ENCODE measurements around the gene NDUFA7.
"Not testable (repeated sequence)": the region's sequence is repeated elsewhere in the genome, so short reads cannot be mapped to it uniquely, and the experiment has no call there.

NDUFA7 gene

DNA sequence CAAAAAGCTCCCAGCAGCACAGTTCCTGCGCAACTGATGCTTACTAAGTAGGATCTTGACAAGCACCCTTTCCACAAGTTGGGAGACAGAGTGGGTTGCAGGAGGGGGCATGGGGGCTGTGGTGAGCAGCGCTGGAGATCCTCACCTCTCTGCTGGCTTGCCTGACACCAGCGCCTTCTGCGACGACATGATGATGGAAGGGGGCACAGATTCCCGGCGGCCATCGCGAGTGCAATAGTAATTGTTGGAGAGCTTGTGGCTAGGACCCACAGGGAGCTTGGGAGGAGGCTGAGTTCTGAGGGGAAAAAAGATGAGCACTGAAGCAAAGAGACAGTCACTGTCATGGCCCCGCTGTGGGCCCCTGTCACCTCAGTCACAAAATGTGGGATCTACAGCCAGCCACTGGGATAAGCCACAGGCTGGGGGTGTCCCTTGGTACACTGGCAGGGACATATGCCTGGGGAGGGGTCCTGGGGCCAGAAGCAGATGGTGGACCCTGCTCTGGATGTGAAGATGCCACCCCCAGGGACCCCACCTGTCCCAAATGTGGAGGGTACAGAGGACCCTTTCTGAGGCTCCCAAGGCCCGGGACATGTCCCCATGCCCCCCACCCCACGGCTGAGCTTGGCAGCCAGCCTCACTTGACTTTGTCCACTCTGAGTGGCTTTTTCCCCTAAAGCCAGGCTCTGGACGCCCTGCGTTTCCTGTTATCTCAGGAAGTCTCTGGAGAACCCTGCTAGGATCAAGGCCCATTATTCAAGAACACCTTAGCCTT lies 4.6 kb downstream of the NDUFA7 start:
- DNase-seq (ENCODE audit: low read depth in 1 of 2, low spot score in 1 of 2), result no peak
- TF ChIP-seq GABPA (IDR thresholded peaks at IDR 0.05; ENCODE audit: low read depth) (no peak), POLR2AphosphoS5 (IDR thresholded peaks at IDR 0.05; ENCODE audit: low read depth) (no peak), SPI1 (IDR thresholded peaks at IDR 0.05; ENCODE audit: borderline replicate concordance, low read depth) (no peak)
- TF ChIP-seq, protein P1, sequence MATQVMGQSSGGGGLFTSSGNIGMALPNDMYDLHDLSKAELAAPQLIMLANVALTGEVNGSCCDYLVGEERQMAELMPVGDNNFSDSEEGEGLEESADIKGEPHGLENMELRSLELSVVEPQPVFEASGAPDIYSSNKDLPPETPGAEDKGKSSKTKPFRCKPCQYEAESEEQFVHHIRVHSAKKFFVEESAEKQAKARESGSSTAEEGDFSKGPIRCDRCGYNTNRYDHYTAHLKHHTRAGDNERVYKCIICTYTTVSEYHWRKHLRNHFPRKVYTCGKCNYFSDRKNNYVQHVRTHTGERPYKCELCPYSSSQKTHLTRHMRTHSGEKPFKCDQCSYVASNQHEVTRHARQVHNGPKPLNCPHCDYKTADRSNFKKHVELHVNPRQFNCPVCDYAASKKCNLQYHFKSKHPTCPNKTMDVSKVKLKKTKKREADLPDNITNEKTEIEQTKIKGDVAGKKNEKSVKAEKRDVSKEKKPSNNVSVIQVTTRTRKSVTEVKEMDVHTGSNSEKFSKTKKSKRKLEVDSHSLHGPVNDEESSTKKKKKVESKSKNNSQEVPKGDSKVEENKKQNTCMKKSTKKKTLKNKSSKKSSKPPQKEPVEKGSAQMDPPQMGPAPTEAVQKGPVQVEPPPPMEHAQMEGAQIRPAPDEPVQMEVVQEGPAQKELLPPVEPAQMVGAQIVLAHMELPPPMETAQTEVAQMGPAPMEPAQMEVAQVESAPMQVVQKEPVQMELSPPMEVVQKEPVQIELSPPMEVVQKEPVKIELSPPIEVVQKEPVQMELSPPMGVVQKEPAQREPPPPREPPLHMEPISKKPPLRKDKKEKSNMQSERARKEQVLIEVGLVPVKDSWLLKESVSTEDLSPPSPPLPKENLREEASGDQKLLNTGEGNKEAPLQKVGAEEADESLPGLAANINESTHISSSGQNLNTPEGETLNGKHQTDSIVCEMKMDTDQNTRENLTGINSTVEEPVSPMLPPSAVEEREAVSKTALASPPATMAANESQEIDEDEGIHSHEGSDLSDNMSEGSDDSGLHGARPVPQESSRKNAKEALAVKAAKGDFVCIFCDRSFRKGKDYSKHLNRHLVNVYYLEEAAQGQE (IDR thresholded peaks at IDR 0.05; ENCODE audit: insufficient replicate concordance, low read depth), result no peak
- TF ChIP-seq, protein P2, sequence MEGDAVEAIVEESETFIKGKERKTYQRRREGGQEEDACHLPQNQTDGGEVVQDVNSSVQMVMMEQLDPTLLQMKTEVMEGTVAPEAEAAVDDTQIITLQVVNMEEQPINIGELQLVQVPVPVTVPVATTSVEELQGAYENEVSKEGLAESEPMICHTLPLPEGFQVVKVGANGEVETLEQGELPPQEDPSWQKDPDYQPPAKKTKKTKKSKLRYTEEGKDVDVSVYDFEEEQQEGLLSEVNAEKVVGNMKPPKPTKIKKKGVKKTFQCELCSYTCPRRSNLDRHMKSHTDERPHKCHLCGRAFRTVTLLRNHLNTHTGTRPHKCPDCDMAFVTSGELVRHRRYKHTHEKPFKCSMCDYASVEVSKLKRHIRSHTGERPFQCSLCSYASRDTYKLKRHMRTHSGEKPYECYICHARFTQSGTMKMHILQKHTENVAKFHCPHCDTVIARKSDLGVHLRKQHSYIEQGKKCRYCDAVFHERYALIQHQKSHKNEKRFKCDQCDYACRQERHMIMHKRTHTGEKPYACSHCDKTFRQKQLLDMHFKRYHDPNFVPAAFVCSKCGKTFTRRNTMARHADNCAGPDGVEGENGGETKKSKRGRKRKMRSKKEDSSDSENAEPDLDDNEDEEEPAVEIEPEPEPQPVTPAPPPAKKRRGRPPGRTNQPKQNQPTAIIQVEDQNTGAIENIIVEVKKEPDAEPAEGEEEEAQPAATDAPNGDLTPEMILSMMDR (IDR thresholded peaks at IDR 0.05; ENCODE audit: insufficient read depth, low read length), result no peak
- H3K27ac ChIP-seq (replicated peaks), result no peak overlapping the region
- no peak overlapping the region for H3K4me3 ChIP-seq (replicated peaks; ENCODE audit: insufficient read depth, low read length)
- H3K27me3 ChIP-seq (ENCODE audit: insufficient read depth, poor library complexity, severe bottlenecking), result no peaks in the 10 kb centered on the region

DNA sequence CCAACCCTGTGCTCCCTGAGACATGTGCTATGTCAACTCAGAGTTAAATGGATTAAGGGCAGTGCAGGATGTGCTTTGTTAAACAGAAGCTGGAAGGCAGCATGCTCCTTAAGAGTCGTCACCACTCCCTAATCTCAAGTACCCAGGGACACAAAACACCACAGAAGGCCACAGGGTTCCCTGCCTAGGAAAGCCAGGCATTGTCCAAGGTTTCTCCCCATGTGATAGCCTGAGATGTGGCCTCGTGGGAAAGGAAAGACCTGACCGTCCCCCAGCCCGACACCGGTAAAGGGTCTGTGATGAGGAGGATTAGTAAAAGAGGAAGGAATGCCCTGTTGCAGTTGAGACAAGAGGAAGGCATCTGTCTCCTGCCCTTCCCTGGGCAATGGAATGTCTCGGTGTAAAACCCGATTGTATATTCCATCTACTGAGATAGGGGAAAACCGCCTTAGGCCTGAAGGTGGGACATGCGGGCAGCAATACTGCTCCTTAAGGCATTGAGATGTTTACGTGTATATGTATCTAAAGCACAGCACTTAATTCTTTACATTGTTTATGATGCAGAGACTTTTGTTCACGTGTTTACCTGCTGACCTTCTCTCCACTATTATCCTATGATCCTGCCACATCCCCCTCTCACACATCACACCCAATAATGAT lies 6.1 kb downstream of the NDUFA7 start:
- DNase-seq (ENCODE audit: low read depth in 1 of 2, low spot score in 1 of 2); H3K27me3 ChIP-seq (ENCODE audit: insufficient read depth, poor library complexity, severe bottlenecking); H3K4me3 ChIP-seq (replicated peaks; ENCODE audit: insufficient read depth, low read length); H3K27ac ChIP-seq (replicated peaks): not testable (repeated sequence)

DNA sequence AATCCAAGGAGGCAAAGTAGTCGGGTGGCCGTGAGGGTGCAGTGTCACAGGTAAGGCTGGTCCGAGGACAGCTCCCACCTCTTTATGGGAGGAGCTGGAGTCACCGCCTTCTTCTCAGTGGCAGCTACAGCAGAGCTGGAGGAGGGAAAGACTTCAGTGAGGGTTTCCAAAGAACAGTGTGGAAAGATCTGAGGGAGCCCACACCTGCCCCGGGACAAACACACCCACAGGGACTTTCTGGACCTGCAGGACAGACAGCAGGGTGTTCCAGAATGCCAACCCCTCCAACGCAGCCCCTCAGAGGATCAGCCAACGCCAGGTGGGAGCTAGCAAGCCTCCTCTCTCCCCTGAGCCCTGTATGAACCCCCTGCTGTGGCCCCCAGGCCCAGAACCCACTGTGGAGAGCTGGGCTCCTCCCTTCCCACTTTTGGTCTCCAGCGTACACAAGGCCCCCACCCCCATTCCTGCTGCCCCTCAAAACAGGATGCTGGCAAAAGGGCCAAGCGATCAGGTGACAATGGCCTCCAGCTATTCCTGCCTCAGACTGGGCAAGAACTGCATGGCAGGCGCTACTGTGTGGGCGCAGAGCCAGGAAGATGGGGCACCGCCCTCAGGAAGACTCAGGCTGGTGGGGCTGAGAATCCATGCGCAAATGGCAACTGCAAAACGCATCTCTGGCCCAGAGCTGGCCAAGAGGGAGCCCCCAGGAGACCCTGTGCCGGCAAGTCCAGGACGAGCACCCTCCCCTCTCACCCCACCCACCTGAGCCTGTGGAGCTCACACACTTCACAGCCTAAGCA lies 9.5 kb downstream of the NDUFA7 start:
- no peak overlapping the region for H3K27ac ChIP-seq (replicated peaks)
- DNase-seq (ENCODE audit: low read depth in 1 of 2, low spot score in 1 of 2), result no peak
- no peak overlapping the region for H3K4me3 ChIP-seq (replicated peaks; ENCODE audit: insufficient read depth, low read length)
- H3K27me3 ChIP-seq (ENCODE audit: insufficient read depth, poor library complexity, severe bottlenecking), result no peaks in the 10 kb centered on the region
- TF ChIP-seq GABPA (IDR thresholded peaks at IDR 0.05; ENCODE audit: low read depth), result no peak
- TF ChIP-seq SPI1 (IDR thresholded peaks at IDR 0.05; ENCODE audit: borderline replicate concordance, low read depth), result no peak
- TF ChIP-seq, protein P2 (IDR thresholded peaks at IDR 0.05; ENCODE audit: insufficient read depth, low read length), result no peak
- TF ChIP-seq, protein P1 (IDR thresholded peaks at IDR 0.05; ENCODE audit: insufficient replicate concordance, low read depth), result no peak
- TF ChIP-seq POLR2AphosphoS5 (IDR thresholded peaks at IDR 0.05; ENCODE audit: low read depth), result no peak

Data from HL-60 (cell line).